ENCODE measurements around the gene GPR62. TPM values are rescaled to one million over a fixed set of nuclear protein-coding genes. Genes with fewer than 3 reads are reported as not detected.
"Not testable (repeated sequence)": the region's sequence is repeated elsewhere in the genome, so short reads cannot be mapped to it uniquely, and the experiment has no call there.

GPR62 gene
- polyA plus RNA-seq, 3 donors = not detected

DNA sequence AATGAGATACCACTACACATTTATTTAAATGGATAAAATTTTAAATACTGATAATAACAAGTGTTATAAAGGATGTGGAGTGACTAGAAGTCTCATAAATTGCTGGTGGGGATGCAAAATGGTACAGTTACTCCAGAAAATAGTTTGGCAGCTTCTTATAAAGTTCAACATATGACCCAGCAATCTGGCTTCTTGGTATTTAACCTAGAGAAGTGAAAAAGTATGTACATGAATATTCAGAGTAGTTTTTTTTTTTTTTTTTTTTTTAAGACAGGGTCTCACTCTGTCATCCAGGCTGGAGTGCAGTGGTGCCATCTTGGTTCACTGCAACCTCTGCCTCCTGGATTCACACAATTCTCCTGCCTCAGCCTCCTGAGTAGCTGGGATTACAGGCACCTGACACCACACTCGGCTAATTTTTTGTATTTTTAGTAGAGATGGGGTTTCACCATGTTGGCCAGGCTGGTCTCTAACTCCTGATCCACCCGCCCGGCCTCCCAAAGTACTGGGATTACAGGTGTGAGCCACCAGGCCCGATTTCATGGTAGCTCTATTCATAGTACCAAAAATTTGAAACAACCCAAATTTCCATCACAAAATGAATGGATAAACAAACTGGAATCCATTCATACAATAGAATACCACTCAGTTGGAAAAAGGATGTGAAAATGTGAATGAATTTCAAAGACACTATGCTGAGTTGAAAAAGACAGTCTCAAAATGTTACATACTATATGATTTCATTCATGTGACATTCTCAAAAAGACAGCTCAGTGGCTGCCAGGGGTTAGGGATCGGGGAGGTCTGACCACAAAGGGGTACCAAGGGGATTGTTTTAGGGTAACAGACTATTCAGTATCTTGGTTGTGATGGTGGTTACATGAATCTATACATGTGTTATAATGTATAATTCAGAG, 27.9 kb upstream of the GPR62 start:
- Histone ChIP-seq H3K27ac (ENCODE audit: low read depth in 1 of 2, low read length in 2 of 2) (no peak overlapping the region), H3K9ac (ENCODE audit: insufficient read depth, low read length, poor library complexity, severe bottlenecking) (no peak overlapping the region), H2AFZ (ENCODE audit: insufficient read depth, low read depth, low read length, poor library complexity, severe bottlenecking) (no peak overlapping the region), H3K4me1 (ENCODE audit: control insufficient read depth in 1 of 2, insufficient read depth in 2 of 2, low read length in 2 of 2) (no peaks in the 10 kb centered on the region), H3K4me3 (replicated peaks in 1 of 3; ENCODE audit: low read depth in 2 of 3, low read length in 3 of 3) (no peak overlapping the region), H3K79me2 (ENCODE audit: insufficient read depth, low read length) (no peaks in the 10 kb centered on the region), H3K4me2 (replicated peaks; ENCODE audit: extremely low read depth, low read length, poor library complexity, severe bottlenecking) (no peak overlapping the region), H3K27me3 (ENCODE audit: control insufficient read depth in 2 of 2, insufficient read depth in 2 of 2, low read length in 2 of 2) (no peaks in the 10 kb centered on the region), H4K20me1 (ENCODE audit: insufficient read depth, low read length) (no peaks in the 10 kb centered on the region), H3K36me3 (replicated peaks in 1 of 2; ENCODE audit: control insufficient read depth in 1 of 2, insufficient read depth in 2 of 2, low read length in 2 of 2) (peaks cover 0 to 1% of the 10 kb centered on the region in 2 donors), H3K9me3 (replicated peaks in 1 of 2; ENCODE audit: control insufficient read depth in 1 of 2, insufficient read depth in 1 of 2, low read length in 2 of 2) (no peaks in the 10 kb centered on the region)
- Mint-ChIP-seq H3K36me3 (peaks cover 0 to 6% of the 10 kb centered on the region in 2 donors), H3K27ac (no peak overlapping the region), H3K9me3 (peaks cover 0 to 5% (median 0%) of the 10 kb centered on the region in 7 donors), H3K27me3 (ENCODE audit: low read depth in 3 of 3) (peaks cover 5 to 14% (median 7%) of the 10 kb centered on the region in 3 donors), H3K4me1 (no peaks in the 10 kb centered on the region), H3K4me3 (no peak overlapping the region)
- TF ChIP-seq, protein P1, sequence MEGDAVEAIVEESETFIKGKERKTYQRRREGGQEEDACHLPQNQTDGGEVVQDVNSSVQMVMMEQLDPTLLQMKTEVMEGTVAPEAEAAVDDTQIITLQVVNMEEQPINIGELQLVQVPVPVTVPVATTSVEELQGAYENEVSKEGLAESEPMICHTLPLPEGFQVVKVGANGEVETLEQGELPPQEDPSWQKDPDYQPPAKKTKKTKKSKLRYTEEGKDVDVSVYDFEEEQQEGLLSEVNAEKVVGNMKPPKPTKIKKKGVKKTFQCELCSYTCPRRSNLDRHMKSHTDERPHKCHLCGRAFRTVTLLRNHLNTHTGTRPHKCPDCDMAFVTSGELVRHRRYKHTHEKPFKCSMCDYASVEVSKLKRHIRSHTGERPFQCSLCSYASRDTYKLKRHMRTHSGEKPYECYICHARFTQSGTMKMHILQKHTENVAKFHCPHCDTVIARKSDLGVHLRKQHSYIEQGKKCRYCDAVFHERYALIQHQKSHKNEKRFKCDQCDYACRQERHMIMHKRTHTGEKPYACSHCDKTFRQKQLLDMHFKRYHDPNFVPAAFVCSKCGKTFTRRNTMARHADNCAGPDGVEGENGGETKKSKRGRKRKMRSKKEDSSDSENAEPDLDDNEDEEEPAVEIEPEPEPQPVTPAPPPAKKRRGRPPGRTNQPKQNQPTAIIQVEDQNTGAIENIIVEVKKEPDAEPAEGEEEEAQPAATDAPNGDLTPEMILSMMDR (IDR thresholded peaks at IDR 0.05) = no peak
- no peak for DNase-seq
- no CpG with 5 or more reads among the region's 5 CpGs for whole genome bisulfite sequencing (ENCODE audit: insufficient coverage)
- intact Hi-C loops (cut with micrococcal nuclease) = no loop called here

DNA sequence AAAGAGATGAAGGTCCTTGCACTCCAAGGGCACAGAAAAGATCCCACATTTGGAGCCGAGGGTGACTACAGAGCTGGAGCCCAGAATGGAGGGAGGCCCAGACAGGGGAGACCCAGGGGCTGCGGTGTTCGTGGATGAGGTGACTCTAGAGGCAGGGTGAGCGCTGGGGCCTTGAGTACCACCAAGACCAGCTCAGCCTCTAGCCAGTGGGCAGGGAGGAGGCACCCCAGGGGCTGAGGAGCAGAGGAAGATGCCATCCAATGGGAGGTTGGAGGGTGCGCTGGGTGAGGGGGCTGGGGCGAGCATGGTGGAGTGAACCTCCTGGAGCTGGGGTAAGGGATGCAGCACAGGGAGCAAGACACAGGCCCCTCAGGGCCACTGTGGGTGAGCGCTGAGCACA, 26.7 kb upstream of the GPR62 start:
- no peak for DNase-seq
- 95% methylated on average over 6 of the region's 7 CpGs for WGBS (ENCODE audit: insufficient coverage)

DNA sequence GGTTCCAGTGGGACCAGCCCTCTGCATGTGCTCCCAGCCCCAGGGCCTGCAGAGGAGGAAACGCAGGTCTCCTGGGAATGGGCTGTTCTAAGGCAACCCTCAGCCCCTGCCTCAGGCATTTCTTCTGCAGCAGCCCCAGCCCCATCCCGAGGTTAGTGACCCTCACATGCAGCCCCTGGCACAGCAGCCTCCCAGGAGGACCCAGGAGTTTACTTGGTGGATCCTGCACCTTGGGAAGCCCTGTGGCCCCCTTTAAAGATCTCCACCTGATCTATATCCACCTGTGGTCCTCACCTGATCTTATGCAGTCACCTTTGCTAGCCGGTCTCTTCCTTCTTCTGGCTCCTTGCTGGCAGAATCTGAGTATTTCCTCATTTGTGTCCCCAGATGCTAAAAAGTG, 26.2 kb upstream of the GPR62 start:
- H3K4me3 Mint-ChIP-seq; H2AFZ ChIP-seq (ENCODE audit: insufficient read depth, low read depth, low read length, poor library complexity, severe bottlenecking); intact Hi-C loops (cut with micrococcal nuclease); H4K20me1 ChIP-seq (ENCODE audit: insufficient read depth, low read length); H3K79me2 ChIP-seq (ENCODE audit: insufficient read depth, low read length); H3K27ac Mint-ChIP-seq; H3K27me3 ChIP-seq (ENCODE audit: control insufficient read depth in 2 of 2, insufficient read depth in 2 of 2, low read length in 2 of 2); H3K4me2 ChIP-seq (replicated peaks; ENCODE audit: extremely low read depth, low read length, poor library complexity, severe bottlenecking); H3K9me3 Mint-ChIP-seq; H3K9me3 ChIP-seq (replicated peaks in 1 of 2; ENCODE audit: control insufficient read depth in 1 of 2, insufficient read depth in 1 of 2, low read length in 2 of 2); H3K4me3 ChIP-seq (replicated peaks in 1 of 3; ENCODE audit: low read depth in 2 of 3, low read length in 3 of 3); H3K27ac ChIP-seq (ENCODE audit: low read depth in 1 of 2, low read length in 2 of 2); DNase-seq; H3K4me1 ChIP-seq (ENCODE audit: control insufficient read depth in 1 of 2, insufficient read depth in 2 of 2, low read length in 2 of 2); H3K4me1 Mint-ChIP-seq; H3K9ac ChIP-seq (ENCODE audit: insufficient read depth, low read length, poor library complexity, severe bottlenecking): not testable (repeated sequence)
- H3K36me3 ChIP-seq (replicated peaks in 1 of 2; ENCODE audit: control insufficient read depth in 1 of 2, insufficient read depth in 2 of 2, low read length in 2 of 2) = peaks cover 12 to 18% of the 10 kb centered on the region in 2 donors
- peaks cover 13 to 23% of the 10 kb centered on the region in 2 donors for H3K36me3 Mint-ChIP-seq
- 88% methylated on average over 3 of the region's 3 CpGs for WGBS (ENCODE audit: insufficient coverage)
- H3K27me3 Mint-ChIP-seq (ENCODE audit: low read depth in 3 of 3) = peaks cover 4 to 12% (median 5%) of the 10 kb centered on the region in 3 donors

More for the DNA sequence above, 26.7 kb upstream of the GPR62 start:
- peaks cover 0 to 5% (median 0%) of the 10 kb centered on the region in 7 donors for H3K9me3 Mint-ChIP-seq
- no peak overlapping the region for H3K4me3 Mint-ChIP-seq
- H2AFZ ChIP-seq (ENCODE audit: insufficient read depth, low read depth, low read length, poor library complexity, severe bottlenecking) = no peak overlapping the region
- H3K27ac Mint-ChIP-seq = no peak overlapping the region
- H3K4me3 ChIP-seq (replicated peaks in 1 of 3; ENCODE audit: low read depth in 2 of 3, low read length in 3 of 3) = no peak overlapping the region
- TF ChIP-seq, protein P1 (IDR thresholded peaks at IDR 0.05) = no peak
- peaks cover 4 to 12% (median 5%) of the 10 kb centered on the region in 3 donors for H3K27me3 Mint-ChIP-seq (ENCODE audit: low read depth in 3 of 3)
- no peaks in the 10 kb centered on the region for H3K4me1 Mint-ChIP-seq
- H3K4me1 ChIP-seq (ENCODE audit: control insufficient read depth in 1 of 2, insufficient read depth in 2 of 2, low read length in 2 of 2) = no peaks in the 10 kb centered on the region
- intact Hi-C loops (cut with micrococcal nuclease) = no loop called here
- H3K36me3 Mint-ChIP-seq = peaks cover 8 to 18% of the 10 kb centered on the region in 2 donors
- no peaks in the 10 kb centered on the region for H3K27me3 ChIP-seq (ENCODE audit: control insufficient read depth in 2 of 2, insufficient read depth in 2 of 2, low read length in 2 of 2)
- H4K20me1 ChIP-seq (ENCODE audit: insufficient read depth, low read length) = no peaks in the 10 kb centered on the region
- no peak overlapping the region for H3K9ac ChIP-seq (ENCODE audit: insufficient read depth, low read length, poor library complexity, severe bottlenecking)
- H3K27ac ChIP-seq (ENCODE audit: low read depth in 1 of 2, low read length in 2 of 2) = no peak overlapping the region
- H3K36me3 ChIP-seq (replicated peaks in 1 of 2; ENCODE audit: control insufficient read depth in 1 of 2, insufficient read depth in 2 of 2, low read length in 2 of 2) = peaks cover 7 to 12% of the 10 kb centered on the region in 2 donors
- H3K79me2 ChIP-seq (ENCODE audit: insufficient read depth, low read length) = no peaks in the 10 kb centered on the region
- H3K9me3 ChIP-seq (replicated peaks in 1 of 2; ENCODE audit: control insufficient read depth in 1 of 2, insufficient read depth in 1 of 2, low read length in 2 of 2) = no peaks in the 10 kb centered on the region
- H3K4me2 ChIP-seq (replicated peaks; ENCODE audit: extremely low read depth, low read length, poor library complexity, severe bottlenecking) = no peak overlapping the region
